ENCODE data around the gene HMHB1.

Gene HMHB1

DNA sequence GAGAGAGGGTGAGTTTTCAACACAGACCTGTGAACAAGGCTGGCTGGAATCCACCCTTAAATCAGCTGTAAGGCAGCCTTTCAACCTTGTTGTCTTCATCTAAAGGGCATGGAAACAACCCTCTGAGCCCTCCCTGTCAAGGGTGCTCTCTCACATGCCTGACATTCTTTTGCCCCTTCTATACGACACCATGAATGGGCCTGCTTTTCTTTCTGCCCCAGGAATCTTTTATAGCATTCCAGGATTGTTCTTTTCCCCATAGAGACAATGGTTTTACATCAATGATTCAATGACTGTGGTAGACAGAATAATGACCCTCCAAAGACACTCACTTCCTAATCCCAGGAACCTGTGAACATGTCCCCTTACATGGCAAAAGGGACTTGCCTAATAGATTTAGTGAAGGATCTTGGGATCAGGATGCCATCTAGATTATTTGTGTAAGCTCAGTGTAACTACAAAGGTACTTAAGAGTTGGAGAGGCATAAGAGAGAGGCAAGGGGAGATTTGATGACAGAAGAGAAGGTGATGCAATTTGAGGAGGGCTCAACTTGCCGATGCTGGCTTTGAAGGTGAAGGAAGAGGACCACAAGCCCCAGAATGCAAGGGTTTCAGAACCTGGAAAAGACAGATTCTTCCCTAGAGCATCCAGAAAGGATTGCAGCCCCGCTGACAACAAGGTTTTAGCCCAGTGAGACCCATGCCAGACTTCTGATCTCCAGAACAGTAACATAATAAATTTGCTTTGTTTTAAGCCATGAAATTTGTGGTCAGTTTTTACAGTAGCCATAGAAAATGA lies 29.2 kb upstream of the HMHB1 start:
- no peak overlapping the region for H3K27ac ChIP-seq (ENCODE audit: low read depth, low read length)
- no peak overlapping the region for H3K4me3 ChIP-seq (ENCODE audit: low read length)
- no peaks in the 10 kb centered on the region for H3K27me3 ChIP-seq (ENCODE audit: control insufficient read depth, insufficient read depth, low read length)
- no peaks in the 10 kb centered on the region for H3K4me1 ChIP-seq (ENCODE audit: control insufficient read depth, insufficient read depth, low read length)
- H3K36me3 ChIP-seq (ENCODE audit: control insufficient read depth, insufficient read depth, low read length): no peaks in the 10 kb centered on the region
- H3K9ac ChIP-seq (ENCODE audit: low read length): no peak overlapping the region

DNA sequence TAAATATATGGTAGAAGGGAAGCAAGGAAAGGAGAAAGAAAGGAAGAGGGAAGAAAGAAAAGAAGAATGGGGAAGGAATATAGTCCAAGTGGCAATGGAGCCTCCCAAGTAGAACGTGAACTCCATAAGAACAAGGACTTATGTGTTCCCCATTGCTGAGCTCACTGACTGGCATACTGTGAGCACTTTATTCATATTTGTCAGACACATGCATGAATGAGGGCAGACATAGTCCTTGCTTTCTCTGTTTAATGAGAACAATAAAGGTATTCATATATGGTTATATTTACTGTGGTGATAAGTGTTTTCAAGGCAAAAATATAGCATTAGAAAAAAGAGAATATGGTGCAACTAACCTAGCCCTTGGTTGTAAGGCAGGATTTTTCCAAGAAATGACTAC lies 23.6 kb upstream of the HMHB1 start:
- Histone ChIP-seq H3K4me1 (ENCODE audit: control insufficient read depth, insufficient read depth, low read length) (no peaks in the 10 kb centered on the region), H3K27ac (ENCODE audit: low read depth, low read length) (no peak overlapping the region), H3K4me3 (ENCODE audit: low read length) (no peak overlapping the region)

DNA sequence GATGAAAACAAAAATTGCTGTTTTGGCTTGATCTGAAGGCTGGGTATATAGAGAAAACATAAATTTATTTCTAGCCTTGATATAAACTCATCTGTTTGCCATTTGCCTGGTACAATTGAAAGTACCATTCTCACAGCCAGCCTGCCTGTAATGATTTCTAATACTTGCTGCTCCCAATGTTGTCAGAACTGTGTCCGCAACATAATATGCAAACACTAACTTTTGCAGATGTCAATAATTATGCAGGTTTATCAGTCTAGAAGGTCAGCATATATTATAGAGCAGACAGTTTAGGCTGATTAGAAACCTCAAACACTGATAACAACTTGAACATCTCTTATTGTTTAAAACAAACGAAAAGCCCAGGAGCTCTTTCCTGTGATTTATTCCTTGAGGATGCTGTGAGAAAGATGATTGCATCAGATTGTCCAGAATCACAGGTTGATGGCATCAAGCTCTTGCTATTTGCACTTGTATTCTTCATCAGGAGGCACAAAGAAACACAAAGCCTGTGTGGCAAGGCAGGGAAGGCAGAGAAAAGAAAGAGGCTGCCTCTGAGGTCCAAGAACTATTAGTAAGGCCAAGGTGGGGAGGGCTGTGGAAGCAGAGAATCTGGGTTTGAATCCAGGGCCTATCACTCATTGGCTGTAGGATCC lies 21.4 kb upstream of the HMHB1 start:
- Histone ChIP-seq H3K4me3 (ENCODE audit: low read length) (no peak overlapping the region), H3K4me1 (ENCODE audit: control insufficient read depth, insufficient read depth, low read length) (no peaks in the 10 kb centered on the region), H3K27me3 (ENCODE audit: control insufficient read depth, insufficient read depth, low read length) (no peaks in the 10 kb centered on the region), H3K27ac (ENCODE audit: low read depth, low read length) (no peak overlapping the region), H3K9ac (ENCODE audit: low read length) (no peak overlapping the region), H3K36me3 (ENCODE audit: control insufficient read depth, insufficient read depth, low read length) (no peaks in the 10 kb centered on the region)

More for the DNA sequence above, 23.6 kb upstream of the HMHB1 start:
- Histone ChIP-seq H3K27me3 (ENCODE audit: control insufficient read depth, insufficient read depth, low read length) (no peaks in the 10 kb centered on the region), H3K9ac (ENCODE audit: low read length) (no peak overlapping the region), H3K36me3 (ENCODE audit: control insufficient read depth, insufficient read depth, low read length) (no peaks in the 10 kb centered on the region)

DNA sequence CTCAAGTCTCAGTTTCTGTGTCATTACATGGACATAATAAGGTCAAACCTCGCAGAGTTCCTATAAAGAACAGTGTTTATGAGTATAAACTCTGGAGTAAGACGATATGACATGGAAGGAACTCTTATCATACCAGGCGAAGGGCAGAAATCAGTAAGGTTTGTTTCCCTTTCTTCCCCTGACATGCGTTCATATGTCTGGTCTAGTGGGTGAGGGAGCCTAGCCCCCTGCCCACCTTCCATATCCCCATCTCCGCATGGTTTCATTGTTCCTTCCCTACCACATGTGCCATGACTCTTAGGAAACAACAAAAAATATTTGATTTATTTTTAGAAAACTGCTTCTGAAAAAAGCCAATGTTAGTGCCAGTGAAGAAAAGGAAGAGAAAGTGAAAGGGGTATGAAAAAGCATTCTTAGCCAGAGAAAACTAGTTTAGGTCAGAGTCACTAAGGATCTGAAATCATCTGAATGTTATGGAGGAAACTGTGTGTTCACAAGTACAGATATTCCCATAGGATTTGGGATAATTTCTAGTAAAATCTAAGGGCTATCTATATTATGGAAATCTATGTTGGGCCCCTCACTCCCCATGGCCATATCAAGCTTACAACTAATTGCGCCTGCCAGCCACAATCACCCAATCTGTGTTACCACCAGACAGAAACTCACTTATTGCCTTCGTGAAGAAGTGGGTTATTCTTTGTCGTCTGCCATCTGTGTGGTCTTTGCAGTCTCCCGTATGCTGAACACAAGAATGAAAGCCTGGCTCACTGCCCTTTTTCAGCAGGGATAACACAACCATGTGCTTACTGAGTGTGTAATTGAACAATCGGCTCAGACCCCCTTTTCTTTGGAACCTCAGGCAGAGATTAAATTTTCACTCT lies 19.9 kb upstream of the HMHB1 start:
- no peak overlapping the region for H3K4me3 ChIP-seq (ENCODE audit: low read length)
- H3K4me1 ChIP-seq (ENCODE audit: control insufficient read depth, insufficient read depth, low read length): no peaks in the 10 kb centered on the region
- H3K9ac ChIP-seq (ENCODE audit: low read length): no peak overlapping the region
- H3K36me3 ChIP-seq (ENCODE audit: control insufficient read depth, insufficient read depth, low read length): no peaks in the 10 kb centered on the region
- H3K27ac ChIP-seq (ENCODE audit: low read depth, low read length): no peak overlapping the region
- no peaks in the 10 kb centered on the region for H3K27me3 ChIP-seq (ENCODE audit: control insufficient read depth, insufficient read depth, low read length)

DNA sequence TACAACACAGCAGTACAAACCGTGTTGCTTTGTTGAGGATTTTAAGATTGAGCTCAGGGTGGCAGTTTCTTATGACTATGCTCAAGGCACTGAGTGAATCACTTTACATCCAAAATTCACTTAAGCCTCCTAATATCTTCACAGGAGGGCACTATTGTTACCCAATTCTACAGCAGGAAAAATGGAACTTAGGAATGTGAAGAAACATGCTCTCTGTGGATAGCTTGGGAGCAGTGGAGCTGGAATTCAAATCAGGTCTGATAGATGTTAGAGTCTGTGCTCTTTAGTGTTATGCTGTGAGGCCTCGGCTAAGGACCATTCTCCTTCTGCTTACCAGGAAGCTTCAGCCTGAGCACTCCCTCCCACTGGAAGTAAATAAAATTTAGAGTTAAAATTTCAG lies 18.7 kb upstream of the HMHB1 start:
- Histone ChIP-seq H3K4me3 (ENCODE audit: low read length) (no peak overlapping the region), H3K4me1 (ENCODE audit: control insufficient read depth, insufficient read depth, low read length) (no peaks in the 10 kb centered on the region), H3K27ac (ENCODE audit: low read depth, low read length) (no peak overlapping the region)

DNA sequence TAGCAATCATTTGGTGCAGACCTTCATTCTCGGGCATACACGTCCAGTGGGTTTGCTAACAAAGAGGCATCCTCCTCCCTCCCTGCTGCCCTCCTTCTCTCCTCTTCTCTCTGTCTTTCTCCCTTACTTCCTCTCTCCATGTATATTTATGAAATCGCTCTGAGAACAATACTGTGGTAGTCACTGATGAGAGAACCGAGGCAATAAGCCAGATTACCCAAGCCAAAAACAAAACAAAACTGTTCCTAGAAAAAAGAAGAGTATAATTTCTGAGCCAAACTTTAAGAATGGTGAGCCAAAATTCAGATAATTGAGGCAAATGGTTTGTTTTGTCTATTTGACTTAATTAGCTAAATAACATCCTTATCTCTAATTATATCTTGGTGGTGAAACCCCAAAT lies 15.8 kb upstream of the HMHB1 start:
- H3K9ac ChIP-seq (ENCODE audit: low read length): no peak overlapping the region
- no peaks in the 10 kb centered on the region for H3K27me3 ChIP-seq (ENCODE audit: control insufficient read depth, insufficient read depth, low read length)
- no peaks in the 10 kb centered on the region for H3K4me1 ChIP-seq (ENCODE audit: control insufficient read depth, insufficient read depth, low read length)
- H3K36me3 ChIP-seq (ENCODE audit: control insufficient read depth, insufficient read depth, low read length): no peaks in the 10 kb centered on the region
- no peak overlapping the region for H3K4me3 ChIP-seq (ENCODE audit: low read length)
- no peak overlapping the region for H3K27ac ChIP-seq (ENCODE audit: low read depth, low read length)

More for the DNA sequence above, 18.7 kb upstream of the HMHB1 start:
- Histone ChIP-seq H3K27me3 (ENCODE audit: control insufficient read depth, insufficient read depth, low read length) (no peaks in the 10 kb centered on the region), H3K36me3 (ENCODE audit: control insufficient read depth, insufficient read depth, low read length) (no peaks in the 10 kb centered on the region), H3K9ac (ENCODE audit: low read length) (no peak overlapping the region)

DNA sequence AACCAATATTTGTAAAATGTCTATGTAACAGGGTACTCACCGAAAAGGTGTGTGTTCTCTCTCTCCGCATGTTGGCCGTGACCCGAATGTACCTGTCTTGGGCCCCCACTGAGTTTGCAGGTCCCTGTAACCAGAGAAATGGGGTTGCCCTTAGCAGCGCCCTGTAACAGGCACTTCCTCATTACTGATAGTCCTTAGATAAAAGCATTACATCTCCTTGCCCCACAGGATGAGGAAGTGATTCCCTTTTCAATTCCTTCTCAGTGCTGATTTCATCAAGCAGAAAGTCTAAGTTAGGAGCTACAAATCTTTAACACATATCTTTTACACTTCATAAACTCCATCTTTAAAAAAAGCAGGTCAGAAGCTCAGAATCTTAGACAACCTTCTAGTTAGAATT lies 15.2 kb upstream of the HMHB1 start:
- H3K27ac ChIP-seq (ENCODE audit: low read depth, low read length): no peak overlapping the region
- no peaks in the 10 kb centered on the region for H3K36me3 ChIP-seq (ENCODE audit: control insufficient read depth, insufficient read depth, low read length)
- no peaks in the 10 kb centered on the region for H3K27me3 ChIP-seq (ENCODE audit: control insufficient read depth, insufficient read depth, low read length)
- H3K4me3 ChIP-seq (ENCODE audit: low read length): no peak overlapping the region
- H3K4me1 ChIP-seq (ENCODE audit: control insufficient read depth, insufficient read depth, low read length): no peaks in the 10 kb centered on the region
- H3K9ac ChIP-seq (ENCODE audit: low read length): no peak overlapping the region

DNA sequence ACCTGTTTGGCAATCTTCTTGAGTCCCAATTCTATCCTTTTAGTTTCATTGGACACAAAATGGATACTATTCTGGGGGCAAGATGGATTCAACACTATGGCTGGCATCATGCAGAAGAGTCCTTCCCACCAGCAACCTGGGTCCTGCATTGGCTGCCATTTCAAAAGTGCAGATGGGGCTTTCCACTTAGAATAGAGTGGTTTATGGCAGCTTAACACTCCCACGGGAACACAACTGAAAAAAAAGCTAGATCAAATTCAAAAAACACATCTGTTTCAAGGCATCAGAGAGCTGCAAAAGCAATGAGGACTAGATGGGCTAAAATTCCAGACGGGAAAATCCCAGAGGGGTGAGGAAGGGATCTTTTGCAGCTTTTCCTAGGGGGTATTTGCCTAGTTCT lies 11.2 kb upstream of the HMHB1 start:
- H3K27me3 ChIP-seq (ENCODE audit: control insufficient read depth, insufficient read depth, low read length): no peaks in the 10 kb centered on the region
- H3K9ac ChIP-seq (ENCODE audit: low read length): no peak overlapping the region
- no peaks in the 10 kb centered on the region for H3K4me1 ChIP-seq (ENCODE audit: control insufficient read depth, insufficient read depth, low read length)
- H3K27ac ChIP-seq (ENCODE audit: low read depth, low read length): no peak overlapping the region
- H3K36me3 ChIP-seq (ENCODE audit: control insufficient read depth, insufficient read depth, low read length): no peaks in the 10 kb centered on the region
- no peak overlapping the region for H3K4me3 ChIP-seq (ENCODE audit: low read length)

DNA sequence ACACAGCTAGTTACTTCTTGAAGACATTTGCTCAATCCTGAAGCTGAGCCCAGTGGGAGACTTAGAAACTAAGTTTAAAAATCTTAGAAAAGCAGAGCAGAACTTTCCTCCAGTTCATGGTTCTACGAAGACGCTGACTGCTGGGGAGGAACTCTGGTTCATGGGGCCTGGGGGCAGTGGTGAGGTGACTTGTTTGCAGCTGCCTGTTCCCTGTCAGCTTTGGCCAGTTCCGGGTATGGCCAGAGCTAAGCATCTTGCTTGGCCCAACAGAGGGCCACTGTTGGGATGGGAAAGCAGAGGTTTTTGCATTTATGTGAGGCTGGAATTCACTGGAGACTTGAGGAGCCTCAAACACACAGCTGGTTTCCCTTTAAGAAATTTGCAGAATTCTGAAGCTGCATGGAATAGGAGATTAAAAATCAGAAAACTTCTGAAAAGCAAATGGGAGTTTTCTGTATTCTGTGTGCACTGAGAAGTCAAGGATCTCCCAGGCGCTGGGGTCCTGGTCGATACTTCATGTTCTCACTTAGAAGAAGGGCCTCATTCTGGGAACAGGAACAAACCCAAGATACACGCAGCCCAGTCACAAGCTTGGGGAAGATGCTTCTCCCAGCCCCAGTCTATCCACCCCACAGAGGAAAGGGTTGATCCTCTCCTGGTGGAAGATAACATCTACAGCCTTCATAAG lies 10.6 kb upstream of the HMHB1 start:
- H3K27ac ChIP-seq (ENCODE audit: low read depth, low read length): no peak overlapping the region

DNA sequence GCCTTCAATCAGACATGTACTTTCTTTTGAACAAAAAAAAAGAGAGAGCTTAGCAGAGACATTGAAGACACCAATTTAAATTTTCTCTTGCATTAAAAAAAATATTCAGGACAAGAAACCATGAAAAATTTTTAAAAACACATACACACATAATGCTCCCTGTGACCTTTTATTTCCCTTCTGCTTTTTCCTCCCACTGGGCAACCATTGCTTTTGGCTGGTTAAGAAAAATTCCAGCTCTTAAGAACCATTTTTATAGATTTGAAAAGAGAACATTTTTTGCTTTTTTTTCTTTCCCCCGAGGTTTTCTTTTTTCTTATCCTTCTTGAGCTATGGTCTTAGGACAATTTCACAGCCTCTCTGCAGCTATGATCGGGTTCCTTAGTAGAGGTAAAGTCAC lies 6.1 kb upstream of the HMHB1 start:
- H3K4me1 ChIP-seq (ENCODE audit: control insufficient read depth, insufficient read depth, low read length): no peaks in the 10 kb centered on the region
- no peak overlapping the region for H3K27ac ChIP-seq (ENCODE audit: low read depth, low read length)
- H3K27me3 ChIP-seq (ENCODE audit: control insufficient read depth, insufficient read depth, low read length): no peaks in the 10 kb centered on the region
- H3K36me3 ChIP-seq (ENCODE audit: control insufficient read depth, insufficient read depth, low read length): no peaks in the 10 kb centered on the region
- no peak overlapping the region for H3K4me3 ChIP-seq (ENCODE audit: low read length)
- no peak overlapping the region for H3K9ac ChIP-seq (ENCODE audit: low read length)

More for the DNA sequence above, 10.6 kb upstream of the HMHB1 start:
- no peaks in the 10 kb centered on the region for H3K27me3 ChIP-seq (ENCODE audit: control insufficient read depth, insufficient read depth, low read length)
- no peaks in the 10 kb centered on the region for H3K4me1 ChIP-seq (ENCODE audit: control insufficient read depth, insufficient read depth, low read length)
- H3K36me3 ChIP-seq (ENCODE audit: control insufficient read depth, insufficient read depth, low read length): no peaks in the 10 kb centered on the region
- no peak overlapping the region for H3K9ac ChIP-seq (ENCODE audit: low read length)
- H3K4me3 ChIP-seq (ENCODE audit: low read length): no peak overlapping the region

DNA sequence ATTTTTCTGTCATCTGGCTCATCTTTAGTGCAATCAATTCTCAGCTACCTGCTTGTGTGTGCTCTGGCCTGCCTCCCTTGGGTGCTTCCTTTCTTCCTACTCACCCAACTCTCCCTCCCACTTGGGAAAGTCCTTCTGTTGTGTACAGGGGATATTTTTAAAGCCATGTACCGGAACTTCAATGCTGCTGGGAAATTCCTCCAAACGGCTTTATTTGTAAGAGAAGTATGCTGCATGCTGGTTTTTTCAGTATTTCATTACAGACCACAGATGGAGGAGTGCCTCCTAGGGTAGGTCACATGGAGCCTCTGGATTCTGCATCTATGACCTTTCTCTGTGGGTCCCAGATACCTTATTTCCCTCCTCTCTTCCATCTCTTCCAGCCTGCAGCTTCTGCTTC lies 5.4 kb upstream of the HMHB1 start:
- Histone ChIP-seq H3K4me3 (ENCODE audit: low read length) (no peak overlapping the region), H3K27ac (ENCODE audit: low read depth, low read length) (no peak overlapping the region), H3K36me3 (ENCODE audit: control insufficient read depth, insufficient read depth, low read length) (no peaks in the 10 kb centered on the region), H3K9ac (ENCODE audit: low read length) (no peak overlapping the region), H3K4me1 (ENCODE audit: control insufficient read depth, insufficient read depth, low read length) (no peaks in the 10 kb centered on the region), H3K27me3 (ENCODE audit: control insufficient read depth, insufficient read depth, low read length) (no peaks in the 10 kb centered on the region)

DNA sequence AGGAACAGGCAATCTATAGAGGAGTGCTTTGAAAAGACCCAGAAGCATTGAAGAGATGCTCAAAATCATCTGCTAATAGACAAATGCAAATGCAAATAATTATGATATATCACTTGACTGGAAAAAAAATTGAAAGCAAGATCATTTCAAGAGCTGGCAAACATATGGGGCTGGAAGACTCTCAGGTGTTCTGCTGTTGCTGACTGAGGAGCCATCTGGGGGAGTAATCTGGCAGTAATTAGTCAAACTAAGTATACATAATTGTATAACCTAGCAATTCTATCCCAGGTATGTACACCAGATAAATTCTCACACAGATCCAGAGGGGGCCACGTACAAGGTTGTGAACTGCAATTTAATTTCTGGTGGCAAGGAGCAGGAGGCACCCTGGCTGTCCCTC lies 4.6 kb upstream of the HMHB1 start:
- Histone ChIP-seq H3K27me3 (ENCODE audit: control insufficient read depth, insufficient read depth, low read length) (no peaks in the 10 kb centered on the region), H3K4me3 (ENCODE audit: low read length) (no peak overlapping the region), H3K27ac (ENCODE audit: low read depth, low read length) (no peak overlapping the region), H3K4me1 (ENCODE audit: control insufficient read depth, insufficient read depth, low read length) (no peaks in the 10 kb centered on the region), H3K36me3 (ENCODE audit: control insufficient read depth, insufficient read depth, low read length) (no peaks in the 10 kb centered on the region), H3K9ac (ENCODE audit: low read length) (no peak overlapping the region)

Measured in rectal smooth muscle tissue (tissue), 1 donor.